Mesenteric fat pad (tissue), 1 donor: Measurements from ENCODE around the gene TBX5. TPM values are rescaled to one million over a fixed set of nuclear protein-coding genes. Genes with fewer than 3 reads are reported as not detected.

ENCODE experiments used
- DNase-seq: peaks from one replicate; pipeline ENCODE4 v3.0.0-alpha.2; 2020; ENCODE audit warnings: low spot score
- long read RNA-seq: library from polyadenylated mRNA; unstranded; transcript quantifications from one replicate; pipeline ENCODE4 v2.0.0, GENCODE V29; 2020
- total RNA-seq: library from RNA; stranded (reverse); fragmentation: NEBNext Ultra II Directional; extraction: Animal tissue kit (Norgen Biotek cat#: 25700); gene quantifications from one replicate; pipeline ENCODE4 v1.2.1, GENCODE V29; 2021
- donor health status: DM: yes; HTN: yes; CAD: no.

The TBX5 gene
- total RNA-seq = not detected
- long read RNA-seq = 0 reads

DNA sequence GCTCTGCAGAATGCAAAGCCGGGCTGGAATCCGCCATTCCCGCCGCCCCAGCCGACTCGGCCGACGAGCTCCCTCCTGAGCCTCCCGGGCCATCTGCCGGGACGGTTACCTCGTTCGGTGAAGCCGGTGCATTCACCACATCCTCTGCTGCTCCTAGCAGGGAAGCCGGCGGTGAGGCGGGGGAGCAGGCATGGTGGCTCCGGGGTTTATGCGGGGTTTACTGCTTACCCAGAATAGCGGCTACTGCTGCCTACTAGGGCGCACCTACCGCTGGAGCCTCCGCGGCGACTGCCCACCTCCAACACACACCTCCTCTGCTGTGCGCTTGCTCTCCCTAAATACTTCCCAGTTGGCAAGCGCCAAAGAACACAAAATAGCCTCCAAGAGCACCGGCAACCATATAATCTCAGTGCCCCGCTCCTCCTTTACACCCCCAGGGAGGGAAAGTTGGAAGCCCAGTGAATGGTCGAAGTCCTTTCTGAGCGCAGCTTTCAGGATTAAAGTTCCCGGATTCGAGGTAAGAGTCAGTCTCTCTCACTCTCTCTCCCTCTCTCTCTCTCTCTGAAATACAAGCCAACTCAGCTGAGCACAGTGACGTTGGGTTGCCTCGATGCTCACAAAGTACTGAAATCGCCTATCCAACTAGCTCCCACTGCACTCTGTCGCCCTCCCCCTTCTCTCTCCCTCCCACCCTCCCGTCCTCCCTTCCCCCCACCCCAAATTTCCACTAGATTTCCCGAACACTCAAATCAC lies at the start of gene TBX5:
TBX5 (minus strand) TSS at position 626 of the 753 bp plus-strand sequence. CDS start 2,246 bp downstream, outside the sequence.
- no peak for DNase-seq

DNA sequence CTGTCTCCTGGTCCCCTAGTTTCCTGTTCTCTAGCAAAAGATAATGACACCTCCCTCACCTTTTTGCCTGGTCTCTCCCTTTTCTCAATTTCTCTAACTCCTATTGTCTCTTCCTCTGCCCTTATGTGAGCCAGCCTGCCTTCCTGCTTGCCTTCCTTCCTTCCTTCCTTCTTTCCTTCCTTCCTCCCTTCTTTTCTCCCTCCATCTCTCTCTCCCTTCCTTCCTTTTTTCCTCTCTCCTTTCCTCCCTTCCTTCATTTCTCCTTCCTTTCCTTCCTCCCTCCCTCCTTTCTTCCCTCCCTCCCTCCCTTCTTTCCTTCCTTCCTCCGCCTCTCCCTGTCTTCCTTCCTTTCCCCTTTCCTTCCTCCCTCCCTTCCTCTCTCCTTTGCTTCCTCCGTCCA lies 45.7 kb upstream of the TBX5 start:
- no peak for DNase-seq

- no peak for DNase-seq
Measured at GRCh38 chr12:114450515-114451300, 44.8 kb upstream of the TBX5 start.

DNA sequence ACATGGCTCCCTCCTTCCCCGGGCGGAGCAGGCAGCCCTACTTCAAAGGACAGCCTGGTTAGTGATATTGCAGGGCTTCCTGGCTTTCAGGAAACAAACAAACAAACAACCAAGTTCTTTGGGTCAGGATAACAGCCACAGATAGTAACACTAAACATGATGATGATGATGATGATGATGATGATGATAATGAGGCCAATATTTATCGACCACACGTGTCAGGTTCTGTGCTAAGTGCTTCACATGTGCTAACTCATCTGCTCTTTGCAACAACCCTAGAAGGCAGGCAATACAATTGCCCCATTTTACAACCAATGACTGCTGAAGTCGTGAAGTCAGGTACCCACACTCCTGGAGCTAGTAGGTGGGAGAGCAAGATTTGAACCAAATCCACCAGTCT lies 44.1 kb upstream of the TBX5 start:
- DNase-seq = no peak

DNA sequence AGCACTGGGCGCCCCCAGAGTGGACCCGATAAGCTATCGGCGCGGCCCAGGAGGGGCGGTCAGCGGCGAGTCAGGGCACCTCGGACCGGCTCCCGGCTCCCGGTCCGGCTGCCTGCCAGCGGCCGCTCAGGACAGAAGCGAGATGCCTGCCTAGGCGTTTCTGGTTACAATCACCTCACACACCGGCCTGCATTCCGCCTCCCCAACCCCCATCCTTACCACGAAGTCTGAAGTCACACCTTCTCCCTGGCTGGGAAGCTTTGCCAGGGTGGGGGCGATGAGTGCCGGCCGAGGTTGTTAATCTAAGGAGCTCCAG lies 42.6 kb upstream of the TBX5 start:
- no peak for DNase-seq

DNA sequence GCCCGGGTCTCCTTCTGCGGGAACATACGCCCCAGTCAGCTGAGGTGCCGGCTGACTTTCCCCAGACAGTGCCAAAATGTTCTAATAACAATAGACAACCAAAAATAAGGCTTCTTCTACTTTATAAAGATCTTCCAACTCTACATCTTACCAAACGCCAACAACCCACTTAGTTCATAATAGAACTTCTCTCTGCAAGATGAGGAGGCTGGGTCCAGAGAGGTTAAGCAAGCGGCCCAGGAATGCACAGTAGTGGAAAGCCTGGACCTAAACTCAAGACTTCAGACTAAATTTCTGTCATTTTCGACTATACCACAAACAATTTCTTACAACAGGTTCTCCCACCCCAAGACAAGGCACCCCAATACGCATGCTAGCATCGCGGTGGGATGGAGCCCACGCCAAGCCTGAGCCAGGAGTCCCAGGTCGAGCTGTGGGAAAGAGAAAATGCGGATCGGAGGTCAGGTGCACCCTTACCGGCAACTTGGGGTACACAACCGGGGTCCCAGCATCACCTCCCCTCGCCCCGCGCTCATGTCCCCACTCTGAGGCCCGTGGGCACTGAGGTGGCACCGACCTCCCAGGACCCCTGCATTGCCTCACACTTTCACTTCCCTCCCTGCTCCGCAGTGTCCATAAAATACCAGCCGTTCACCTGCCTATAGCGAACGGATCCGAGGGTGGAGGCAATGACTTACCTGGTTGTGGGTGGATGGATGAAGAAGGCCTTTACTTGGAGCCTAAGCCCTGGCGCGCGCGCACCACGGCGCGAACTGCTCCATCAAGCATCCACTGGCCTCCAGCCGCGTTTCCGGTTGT lies 42.1 kb upstream of the TBX5 start:
- DNase-seq = no peak

GRCh38 chr12:114447274-114447716 lies 41.4 kb upstream of the TBX5 start:
- no peak for DNase-seq

DNA sequence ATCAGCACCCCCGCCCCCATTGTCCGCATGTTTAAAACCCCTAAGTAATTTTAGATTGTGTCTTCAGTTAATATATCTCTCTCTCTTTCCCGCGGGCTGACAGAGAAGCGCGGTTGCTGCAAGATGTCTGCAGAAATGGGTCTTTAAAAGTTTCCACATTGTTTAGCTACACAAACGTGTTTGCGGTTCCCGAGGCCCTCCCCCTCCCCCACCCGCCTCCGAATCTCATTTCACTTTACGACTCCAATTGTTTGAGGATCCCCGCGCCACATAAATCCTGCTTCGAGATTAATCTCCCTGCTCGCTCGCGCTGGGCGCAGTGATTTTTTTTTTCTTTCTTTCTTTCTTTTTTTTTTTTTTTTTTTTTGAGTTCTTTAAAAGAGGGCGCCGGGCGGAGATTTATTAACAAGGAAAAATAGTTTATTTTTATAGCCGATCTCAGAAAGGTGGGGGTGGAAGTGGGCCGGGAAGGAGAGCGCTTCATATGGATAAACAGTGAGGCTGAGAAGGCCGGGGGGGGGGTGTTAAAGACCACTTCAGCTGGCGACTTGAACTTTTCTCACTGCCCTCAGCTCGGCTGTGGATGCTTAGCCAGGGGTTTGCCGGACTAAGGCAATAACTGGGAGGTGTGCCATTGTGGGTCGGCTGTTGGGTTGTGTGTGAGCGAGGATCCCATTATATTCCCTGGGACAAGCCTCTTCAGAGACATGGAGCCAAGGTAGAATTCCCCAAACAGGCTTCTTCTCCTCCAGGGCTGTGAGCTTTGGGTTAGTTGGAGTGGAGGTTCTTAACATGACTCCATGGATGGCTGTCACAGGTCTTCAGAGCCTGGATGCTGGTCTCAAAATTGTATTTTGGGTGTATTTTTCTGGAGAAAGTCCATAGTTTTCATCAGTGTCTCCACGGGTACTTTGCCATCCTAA lies 39.7 kb upstream of the TBX5 start:
- no peak for DNase-seq

DNA sequence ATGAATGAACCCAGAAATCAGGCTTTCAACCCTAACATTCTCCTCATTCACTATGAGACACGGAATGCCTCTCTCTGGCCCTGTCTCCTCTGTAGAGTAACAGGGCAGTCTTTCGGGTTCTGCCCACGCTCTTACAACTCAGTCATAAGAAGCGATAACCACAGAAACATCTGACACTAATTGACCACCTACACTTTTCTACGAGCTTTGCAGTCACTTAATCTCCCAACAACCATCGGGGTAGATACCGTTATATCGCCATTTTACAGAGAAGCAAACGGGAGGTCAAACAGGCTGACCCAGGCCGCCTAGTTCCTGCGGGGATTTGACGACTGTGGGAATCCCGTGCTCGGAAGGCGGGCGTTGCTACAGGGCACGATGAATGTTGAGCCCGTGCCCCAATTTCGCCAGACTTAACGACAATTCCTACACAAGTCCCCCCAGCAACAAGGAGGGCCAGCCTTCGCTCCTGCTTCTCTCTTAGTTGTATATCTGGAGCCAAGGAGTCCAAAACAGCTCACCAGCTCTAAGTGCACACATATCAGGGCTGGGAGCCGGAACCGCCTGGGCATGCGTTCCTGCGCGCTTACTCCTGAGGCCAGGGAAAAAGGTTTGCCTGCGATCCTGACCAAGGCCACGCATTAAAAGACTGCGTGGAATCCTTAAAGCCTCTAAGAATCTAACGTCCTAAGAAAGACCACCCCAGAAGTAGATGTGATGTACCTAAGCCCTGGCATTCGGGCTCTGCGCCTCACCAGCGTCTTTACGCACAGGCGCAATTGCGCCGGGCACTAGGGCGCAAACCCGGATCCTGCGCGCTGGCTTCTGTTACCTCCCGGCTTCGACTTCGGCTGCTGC lies 38.7 kb upstream of the TBX5 start:
- no peak for DNase-seq

DNA sequence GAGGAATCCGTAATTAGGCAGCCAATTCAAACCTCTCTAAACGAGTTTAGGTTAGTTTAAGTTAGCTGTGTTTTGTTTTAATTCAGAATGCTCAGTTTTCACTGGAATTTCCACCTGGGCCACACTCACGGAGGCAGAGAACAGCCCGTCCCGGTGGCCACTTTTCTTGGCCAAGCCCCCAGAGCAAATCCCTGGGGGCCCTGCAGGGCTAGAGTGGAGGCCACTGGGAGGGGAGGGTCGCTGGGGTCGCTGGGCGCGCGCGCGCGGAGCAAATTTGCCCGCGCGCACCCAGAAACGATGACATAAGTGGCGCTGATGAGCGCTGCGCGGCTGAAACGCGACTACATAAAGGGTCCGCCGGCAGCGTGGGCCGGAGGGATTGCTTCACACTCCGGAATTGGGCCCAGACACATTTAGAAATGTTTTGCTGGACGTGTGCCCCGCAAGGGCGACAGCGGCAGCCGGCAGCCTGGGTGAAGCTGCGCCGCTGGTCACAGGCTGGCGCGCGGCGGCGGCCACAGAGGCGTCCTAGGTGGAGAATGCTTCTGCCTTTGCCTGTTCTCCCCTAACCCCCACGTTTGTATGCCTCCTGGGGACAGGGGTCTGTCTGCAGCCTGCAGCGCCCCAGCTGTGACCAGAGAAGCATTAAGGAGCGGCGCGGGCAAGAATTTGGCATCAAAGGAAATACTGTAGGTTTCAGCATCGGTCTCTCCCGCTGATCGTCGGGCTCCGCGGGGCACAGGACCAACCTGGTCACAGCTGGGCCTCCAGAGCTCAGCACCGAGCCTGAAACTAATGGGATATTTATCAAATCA lies 37.9 kb upstream of the TBX5 start:
- no peak for DNase-seq

DNA sequence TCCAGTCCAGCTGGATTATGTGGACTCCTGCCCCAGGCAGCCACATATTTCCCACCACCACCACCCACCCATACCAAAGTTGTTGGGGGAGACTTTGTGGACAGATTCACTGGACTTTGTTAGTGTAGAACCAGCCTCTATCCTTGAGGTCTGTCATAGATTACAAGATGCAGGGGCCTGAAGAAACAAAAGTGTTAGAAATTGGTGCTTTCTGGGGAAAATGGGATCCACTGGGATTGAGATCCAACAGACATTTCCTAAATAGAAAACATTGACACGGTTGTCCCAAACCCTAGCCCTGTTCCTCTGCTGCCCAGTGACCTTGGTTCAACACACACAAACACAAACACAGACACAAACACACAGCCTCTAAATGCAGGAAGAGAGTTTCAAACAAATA lies 36.6 kb upstream of the TBX5 start:
- no peak for DNase-seq

DNA sequence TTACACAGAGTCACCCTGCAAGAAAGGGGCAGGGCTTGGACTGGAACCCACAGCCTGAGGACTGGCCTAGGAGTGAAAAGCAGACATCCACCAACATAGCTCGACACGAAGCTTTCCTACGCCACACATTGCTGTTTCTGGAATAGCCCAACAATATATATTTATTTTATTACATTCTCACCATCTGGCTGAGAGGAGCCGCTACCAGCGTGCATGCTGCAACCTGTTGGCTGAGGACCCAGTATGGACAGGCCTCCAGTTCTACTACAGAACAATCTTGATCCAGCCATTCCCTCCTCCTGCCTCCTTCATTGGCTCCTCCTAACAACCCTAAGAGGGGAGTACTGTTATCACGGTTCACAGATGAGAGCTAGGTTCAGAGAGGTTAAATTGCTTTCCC lies 35.6 kb upstream of the TBX5 start:
- DNase-seq = no peak

DNA sequence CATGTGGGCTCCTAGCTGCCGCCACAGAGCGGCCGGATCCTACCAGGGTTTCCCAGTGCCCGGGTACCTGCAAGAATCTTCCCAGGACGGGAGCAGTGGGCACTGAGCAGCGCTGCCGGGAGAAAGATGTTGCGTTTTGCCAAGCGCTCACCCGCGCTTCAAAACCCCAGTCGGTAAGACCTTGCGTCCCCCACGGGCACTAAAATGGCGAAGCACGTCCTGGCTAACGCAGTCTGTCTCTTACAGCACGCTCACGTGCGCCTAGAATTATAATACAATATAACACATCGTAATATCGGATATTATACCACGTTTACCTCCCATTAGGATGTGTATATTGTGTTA lies 35.1 kb upstream of the TBX5 start:
- DNase-seq = no peak

- DNase-seq = no peak
Measured at GRCh38 chr12:114440270-114441038, 34.5 kb upstream of the TBX5 start.

DNA sequence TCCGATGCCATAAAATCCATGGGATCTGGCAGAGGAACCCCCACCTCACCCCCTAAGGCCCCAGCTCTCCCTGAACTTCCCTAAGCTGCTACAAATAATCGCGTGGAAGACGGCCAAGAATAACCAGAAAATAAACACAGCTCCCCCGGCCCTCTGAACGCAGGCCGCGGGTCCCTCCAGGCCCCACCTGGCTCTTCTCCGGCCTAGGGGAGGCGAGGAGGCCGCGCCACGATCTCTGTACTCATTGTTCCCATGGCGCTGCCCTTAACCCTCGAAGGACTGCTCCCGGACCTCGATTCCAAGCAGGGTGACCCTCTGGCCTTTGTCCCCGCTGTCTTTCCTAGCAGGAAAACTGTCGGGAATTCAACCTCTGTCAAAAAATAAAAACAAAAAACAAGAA lies 33.9 kb upstream of the TBX5 start:
- no peak for DNase-seq

DNA sequence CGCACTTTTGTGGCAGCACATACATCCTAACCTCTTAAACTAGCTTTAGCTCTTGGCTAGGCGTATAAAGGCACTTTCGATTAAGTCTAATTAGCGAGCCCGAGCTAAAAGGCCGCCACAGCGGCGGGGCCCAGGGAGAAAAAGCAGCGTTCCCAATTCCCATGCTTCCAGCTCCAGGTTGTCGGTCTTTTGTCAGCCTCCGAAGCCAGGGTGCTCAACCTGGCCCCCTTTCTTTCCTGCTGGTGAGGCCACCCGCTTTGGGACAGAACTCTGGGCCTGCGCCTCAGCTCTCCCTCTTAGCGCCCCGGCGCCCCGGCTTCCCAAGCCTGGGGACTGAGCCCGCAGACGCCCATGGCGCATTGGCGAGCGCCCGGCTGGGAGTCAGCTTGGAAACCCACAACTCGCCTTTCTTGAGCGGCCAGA lies 33.3 kb upstream of the TBX5 start:
- no peak for DNase-seq

DNA sequence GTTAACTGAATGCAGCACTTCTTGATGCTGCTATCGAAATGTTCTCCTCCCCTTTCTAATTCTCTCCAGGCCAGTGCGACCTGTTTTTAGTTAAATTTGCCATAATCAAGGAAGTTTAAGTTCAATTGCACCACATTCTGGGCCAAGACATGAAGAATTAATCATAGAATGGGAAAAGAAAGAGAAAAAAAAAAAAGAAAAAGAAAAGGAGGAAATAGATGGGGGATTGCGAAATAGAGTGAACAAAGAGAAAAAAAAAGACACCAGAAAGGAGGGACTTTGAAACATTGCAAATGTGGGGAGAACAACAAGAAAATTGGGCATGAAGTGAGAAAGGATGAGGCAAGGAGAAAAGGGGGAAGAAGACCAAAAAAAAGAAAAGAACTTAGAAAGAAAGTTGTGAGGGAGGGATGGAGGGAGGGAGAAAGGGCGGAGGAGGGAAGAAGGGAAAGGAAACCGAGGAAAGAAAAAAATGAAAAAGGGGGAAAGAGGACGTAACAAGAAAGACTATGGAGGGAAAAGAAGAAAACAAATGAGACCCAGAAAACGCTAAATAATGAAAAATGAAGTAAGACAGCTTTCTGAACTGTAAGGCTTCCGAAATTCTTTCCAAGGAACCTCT lies 32.8 kb upstream of the TBX5 start:
- DNase-seq = no peak

- DNase-seq = no peak
Measured at GRCh38 chr12:114434341-114434740, 28.4 kb upstream of the TBX5 start.
